CD4-positive, alpha-beta T cell treated with Interleukin-10 for 1 hour (primary cell): ENCODE results near the gene TMEM158.

Experiments
- DNase-seq: peaks from one replicate; pipeline ENCODE4 v3.0.0-alpha.2; 2020

TMEM158 gene

DNA sequence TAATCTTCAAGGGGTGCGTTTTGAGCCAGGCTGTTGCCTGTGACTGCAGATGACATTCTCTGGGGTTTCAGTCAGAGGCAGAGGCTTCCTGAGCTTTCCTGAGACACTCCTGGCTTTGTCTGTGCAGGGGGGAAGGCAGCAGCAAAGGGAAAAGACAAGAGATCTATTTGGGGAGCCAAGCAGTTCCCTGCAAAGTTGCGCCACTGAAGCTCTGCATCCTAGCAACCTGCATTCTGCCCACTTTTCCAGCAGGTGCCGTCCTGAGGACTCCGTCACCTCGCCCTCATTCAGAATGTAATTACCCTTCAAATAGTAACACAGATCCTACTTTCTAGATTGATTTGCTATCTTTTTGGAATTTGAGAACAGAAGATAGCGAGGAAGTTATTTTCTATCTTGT lies 1.9 kb upstream of the TMEM158 start:
- DNase-seq, result no peak

DNA sequence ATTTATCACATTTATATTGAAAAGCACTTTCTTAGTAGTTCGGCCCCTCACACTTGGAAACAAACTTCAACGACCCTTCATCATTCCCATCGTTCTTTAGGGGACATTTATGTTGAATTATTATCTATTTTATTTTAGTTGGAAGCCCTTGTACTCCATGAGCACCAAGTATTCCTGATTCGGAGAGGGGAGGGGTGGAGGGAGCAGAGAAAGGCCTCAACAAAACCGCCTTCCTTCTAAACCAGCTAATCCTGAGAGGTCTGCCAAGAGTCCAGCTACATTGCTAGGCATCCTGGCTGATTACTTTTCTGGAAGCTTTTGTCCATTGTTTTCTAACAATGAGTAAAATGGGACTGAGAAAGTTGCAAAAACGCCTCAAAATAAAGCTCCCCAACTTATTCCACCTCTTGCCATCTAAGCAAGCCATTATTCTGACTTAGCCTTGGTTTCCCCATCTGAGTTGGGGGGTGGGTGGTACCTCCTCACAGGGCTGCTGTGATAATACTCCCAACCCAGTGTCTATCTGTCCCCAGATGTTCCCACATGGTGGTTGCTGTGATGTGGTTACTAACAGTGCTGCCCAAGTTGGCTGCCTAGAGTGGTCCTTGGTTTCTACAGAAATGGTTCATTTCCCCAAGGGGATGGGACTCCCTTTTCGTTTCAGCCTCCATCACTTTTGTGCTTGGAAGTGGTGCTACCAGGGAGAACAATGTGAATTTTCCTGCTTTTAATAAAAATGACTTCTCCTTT lies 1.2 kb upstream of the TMEM158 start:
- DNase-seq, result no peak

GRCh38 chr3:45225465-45226205 lies 452 bp downstream of the TMEM158 start:
- DNase-seq, result peak; percentile 19

- peak; percentile 8 for DNase-seq
Measured at GRCh38 chr3:45224824-45225464, 1.1 kb downstream of the TMEM158 start.

- no peak for DNase-seq
Measured at GRCh38 chr3:45223889-45224727, 2.0 kb downstream of the TMEM158 start.

- no peak for DNase-seq
Measured at GRCh38 chr3:45219694-45220093, 6.4 kb downstream of the TMEM158 start.

- DNase-seq, result no peak
Measured at GRCh38 chr3:45218578-45219390, 7.3 kb downstream of the TMEM158 start.

- no peak for DNase-seq
Measured at GRCh38 chr3:45216021-45216609, 10.0 kb downstream of the TMEM158 start.

- no peak for DNase-seq
Measured at GRCh38 chr3:45215466-45215865, 10.6 kb downstream of the TMEM158 start.

DNA sequence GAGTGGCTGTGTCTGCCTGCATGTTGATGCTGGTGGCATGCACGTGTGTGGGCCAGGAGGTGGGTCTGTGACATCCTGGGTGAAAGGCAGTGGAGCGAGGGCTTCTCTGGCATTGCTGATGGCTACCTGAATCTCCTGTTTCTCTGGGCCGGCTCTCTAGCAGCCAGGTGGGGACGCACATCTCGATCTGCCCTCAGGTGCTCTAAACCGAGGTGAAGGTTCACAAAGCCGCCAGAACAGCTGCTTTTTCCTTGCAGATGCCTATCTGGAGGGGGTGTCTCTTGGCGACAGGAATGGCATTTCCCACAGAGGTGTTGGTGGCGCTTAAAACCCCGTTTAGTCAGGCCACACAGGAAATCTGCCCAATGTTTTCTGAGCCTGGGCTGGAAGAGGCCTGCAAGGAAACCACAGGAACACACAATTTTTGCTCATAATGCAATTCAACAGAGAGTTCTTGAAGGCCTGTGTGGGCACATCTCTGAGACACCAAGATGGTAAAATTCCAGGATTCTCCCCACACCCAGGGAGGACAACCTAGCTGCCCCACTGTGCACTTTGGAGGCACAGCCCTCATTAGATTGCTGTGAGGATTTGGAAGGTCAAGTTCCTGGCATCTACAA lies 11.9 kb downstream of the TMEM158 start:
- DNase-seq, result no peak

DNA sequence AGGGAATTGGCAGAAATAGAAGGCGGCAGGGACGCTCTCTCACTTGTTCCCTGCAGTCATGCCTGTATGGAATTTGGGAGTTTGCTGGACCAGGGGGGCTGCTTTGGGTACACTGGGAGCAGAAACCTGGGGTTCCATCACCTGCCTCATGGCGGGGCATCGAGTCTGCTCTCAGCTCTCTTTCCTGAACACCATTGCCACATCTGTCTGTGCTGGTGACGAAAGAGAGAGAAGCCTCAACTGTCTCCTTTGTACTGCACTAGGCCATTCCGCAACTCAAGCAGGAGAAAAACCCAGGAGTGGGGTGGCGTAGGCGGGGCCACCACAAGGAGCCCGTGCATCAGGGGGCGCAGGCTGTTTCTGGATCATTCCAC lies 14.0 kb downstream of the TMEM158 start:
- DNase-seq, result no peak

DNA sequence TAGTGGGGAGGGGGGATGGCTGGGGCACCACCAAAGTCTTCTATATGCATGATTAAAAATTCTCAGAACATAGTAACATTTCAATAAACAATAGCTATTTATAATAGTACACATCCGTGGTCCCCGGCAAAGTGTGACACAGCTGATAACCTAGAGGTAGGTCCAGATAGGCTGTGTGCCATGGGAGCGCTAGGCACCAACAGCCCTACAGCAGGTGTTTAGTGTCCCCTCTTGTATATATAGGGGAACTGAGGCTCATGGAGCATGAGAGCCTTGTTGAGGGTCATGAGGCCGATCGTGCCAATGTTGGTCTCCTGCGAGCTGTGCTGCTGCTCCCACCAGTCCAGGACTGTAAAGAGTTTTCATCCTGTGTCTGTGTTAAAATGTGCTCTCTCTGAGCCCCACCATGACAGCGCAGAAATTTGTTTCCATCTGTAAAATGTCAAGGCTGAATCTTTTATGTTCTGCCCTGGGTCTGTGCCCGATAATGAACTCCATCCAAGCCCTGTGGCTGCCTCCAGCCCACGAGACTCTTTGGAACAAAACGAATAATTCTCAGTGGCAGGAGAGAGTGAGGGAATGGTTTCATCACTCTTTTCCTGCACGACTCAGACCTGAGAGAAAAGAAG lies 14.5 kb downstream of the TMEM158 start:
- no peak for DNase-seq

DNA sequence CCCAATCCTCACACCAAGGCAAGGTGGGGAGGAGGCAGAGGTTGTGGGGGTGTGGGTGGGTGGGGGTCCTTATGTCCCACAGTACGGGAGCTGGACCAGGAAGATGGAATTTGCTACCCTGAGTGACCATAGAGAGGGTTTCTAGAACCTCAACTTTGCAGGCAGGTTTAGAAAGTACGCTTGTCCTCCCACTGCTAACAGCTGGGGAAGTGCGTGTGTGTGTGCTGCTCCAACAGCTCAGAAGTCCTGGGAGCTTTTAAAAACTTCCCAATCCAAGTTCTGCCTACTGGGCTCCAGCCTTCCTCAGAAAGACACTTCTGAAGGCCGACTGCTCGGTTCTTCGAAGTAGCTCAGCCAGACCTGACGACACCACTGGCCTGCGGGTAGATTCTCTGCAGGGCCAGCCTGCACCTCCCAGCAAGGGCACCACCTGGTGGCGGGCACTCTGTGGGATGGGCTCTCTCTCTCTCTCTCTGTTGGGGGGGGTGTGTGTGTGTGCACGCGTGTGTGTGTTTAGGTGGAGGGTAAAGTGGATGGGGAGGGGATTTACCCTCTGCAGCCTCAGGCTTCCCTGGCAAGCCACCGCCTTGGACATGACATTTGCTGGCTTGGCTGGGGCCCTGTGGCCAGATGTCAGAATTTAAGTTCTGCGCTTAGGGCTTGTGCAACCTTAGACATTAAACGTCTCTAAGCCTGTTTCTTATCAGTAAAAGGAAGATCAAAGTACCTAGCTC lies 15.6 kb downstream of the TMEM158 start:
- DNase-seq, result peak; percentile 82

DNA sequence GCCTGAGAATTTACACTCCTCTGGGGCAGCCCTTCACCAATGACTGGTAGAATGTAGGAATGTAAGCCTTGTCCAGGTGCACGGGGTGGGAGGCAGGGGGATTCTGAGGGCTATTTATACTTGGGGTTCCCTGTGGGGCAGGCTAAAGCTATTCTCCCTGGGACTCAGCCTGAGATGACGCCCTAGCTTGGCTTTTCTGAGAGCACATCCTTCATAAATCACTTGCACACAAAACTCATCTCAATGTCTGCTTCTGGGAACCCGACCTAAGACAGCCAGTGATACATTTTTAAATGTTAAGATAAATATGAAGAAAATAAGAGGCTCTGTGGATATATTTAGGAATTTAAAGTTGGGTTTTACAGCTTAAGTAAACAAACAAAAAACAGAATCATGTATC lies 16.6 kb downstream of the TMEM158 start:
- DNase-seq, result no peak

GRCh38 chr3:45208586-45208985 lies 17.5 kb downstream of the TMEM158 start:
- DNase-seq, result no peak

DNA sequence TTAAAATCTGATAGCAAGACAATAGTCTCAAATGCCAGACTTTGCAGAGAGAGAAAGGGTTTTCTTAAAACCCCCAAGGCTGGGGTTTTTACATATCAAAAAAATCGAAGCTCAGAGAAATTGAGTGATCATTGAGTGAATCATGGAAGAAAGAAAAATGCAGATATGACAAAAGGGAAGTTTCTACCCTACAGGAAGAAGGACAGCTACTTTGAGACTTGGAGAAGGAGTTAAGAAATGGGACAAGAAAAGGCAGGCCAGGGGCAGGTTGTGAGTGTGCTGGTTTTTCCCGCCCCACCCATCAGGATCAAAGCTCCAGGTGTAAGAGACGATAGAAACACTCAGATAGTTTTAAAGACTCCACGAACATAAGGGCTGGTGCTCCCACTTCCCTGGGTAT lies 18.6 kb downstream of the TMEM158 start:
- DNase-seq, result no peak

GRCh38 chr3:45205126-45205525 lies 21.0 kb downstream of the TMEM158 start:
- DNase-seq, result no peak

GRCh38 chr3:45204136-45204535 lies 22.0 kb downstream of the TMEM158 start:
- no peak for DNase-seq

DNA sequence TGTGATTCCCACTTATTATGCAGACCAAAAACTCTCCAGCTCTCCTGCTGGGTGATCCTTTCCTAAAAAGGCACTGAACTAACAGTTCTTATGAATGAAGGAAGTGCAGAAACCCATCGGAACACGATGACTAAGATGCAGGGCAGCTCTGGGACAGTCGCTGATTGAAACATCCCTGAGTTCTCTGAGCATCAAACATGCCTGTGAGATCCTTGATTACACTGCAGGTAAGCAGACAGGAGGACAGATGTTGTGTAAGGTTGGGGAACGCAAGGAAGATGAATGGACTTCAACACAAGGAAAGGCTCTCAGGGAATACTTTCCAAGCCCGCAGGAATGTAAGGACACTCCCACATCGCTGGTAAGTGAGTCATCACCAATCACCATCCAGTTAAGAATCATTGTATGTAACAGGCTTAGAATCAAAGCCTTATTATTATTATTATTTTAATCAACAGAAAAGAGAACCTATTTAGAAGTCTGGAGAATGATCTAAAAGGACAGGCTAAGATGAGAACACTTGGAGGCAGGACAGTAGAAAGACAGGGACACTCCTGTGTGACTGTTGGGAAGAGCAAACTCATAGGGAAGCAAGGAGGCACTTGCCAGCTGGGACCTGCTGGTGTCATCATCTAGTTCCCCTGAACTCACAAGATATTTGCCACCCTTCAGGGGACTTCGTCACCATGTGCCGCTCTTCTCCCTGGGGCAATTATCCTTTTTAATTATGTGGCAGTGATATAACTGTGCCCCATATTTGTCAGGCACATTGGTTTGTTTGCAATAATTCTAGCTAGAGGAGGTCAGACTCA lies 26.0 kb downstream of the TMEM158 start:
- DNase-seq, result no peak
